Measurements from ENCODE around the gene TUBB1. TPM values are rescaled to one million over a fixed set of nuclear protein-coding genes. Genes with fewer than 3 reads are reported as not detected.

TUBB1 gene
- total and polyA plus RNA-seq, 2 of the 13 experiments (the other 11 are each of a cell fraction or from before 2014, with no cell fraction given), result 0.11 to 57.6 TPM

DNA sequence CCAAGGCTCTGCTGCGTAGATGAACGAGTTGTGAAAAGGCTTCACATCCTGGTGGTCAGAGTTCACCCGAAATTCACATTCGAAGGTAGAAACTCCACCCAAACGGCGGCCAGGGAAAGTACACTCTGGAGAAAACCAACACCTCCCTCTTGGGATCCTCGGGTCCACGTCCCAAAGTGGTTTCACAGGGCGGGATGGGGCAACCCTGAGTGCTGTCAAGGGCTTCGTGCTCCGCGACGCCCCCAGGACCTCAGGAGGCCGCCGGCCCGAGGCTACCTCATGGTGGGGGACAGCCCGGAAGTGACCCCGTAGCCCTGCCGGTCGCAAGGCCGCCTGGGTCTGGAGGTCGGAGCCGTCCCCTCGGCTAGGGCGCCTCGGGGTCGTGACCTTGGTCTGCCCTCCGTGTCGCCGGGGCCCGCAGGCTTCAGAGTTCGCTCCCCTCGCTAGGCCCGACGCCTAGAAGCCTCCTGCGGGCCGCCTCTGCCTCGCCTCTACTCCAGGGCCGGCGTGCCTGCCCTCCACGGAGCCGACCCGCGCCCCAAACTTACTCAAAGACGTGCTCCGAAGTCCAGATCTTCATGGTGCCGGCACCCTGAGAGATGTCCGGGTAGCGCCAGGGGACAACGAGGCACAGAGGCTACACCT is 23.0 kb downstream of the TUBB1 start, which contains the start of gene PRELID3B (continued):
- TF ChIP-seq HINFP (CRISPR knock-in tag; IDR thresholded peaks at IDR 0.05; ENCODE audit: low read depth), result 0 out of 2 replicates have a peak, but pooled peaks have one; percentile 24
- TF ChIP-seq ZSCAN30 (CRISPR knock-in tag; IDR thresholded peaks at IDR 0.05), result no peak
- TF ChIP-seq TAF15 (IDR thresholded peaks at IDR 0.05; ENCODE audit: low read depth, low read length, poor library complexity, severe bottlenecking), result no peak
- TF ChIP-seq, protein P1, sequence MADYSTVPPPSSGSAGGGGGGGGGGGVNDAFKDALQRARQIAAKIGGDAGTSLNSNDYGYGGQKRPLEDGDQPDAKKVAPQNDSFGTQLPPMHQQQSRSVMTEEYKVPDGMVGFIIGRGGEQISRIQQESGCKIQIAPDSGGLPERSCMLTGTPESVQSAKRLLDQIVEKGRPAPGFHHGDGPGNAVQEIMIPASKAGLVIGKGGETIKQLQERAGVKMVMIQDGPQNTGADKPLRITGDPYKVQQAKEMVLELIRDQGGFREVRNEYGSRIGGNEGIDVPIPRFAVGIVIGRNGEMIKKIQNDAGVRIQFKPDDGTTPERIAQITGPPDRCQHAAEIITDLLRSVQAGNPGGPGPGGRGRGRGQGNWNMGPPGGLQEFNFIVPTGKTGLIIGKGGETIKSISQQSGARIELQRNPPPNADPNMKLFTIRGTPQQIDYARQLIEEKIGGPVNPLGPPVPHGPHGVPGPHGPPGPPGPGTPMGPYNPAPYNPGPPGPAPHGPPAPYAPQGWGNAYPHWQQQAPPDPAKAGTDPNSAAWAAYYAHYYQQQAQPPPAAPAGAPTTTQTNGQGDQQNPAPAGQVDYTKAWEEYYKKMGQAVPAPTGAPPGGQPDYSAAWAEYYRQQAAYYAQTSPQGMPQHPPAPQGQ (CRISPR knock-in tag; IDR thresholded peaks at IDR 0.05; ENCODE audit: borderline replicate concordance), result no peak
- peak; percentile 87 for TF ChIP-seq ATF7-NPFF (CRISPR knock-in tag; IDR thresholded peaks at IDR 0.05; ENCODE audit: low read depth)
- TF ChIP-seq ZFYVE20 (CRISPR knock-in tag; IDR thresholded peaks at IDR 0.05; ENCODE audit: borderline replicate concordance, low read depth), result no peak
- no peak for TF ChIP-seq SMAD3 (CRISPR knock-in tag; IDR thresholded peaks at IDR 0.05)
- no peak for TF ChIP-seq THAP8 (CRISPR knock-in tag; IDR thresholded peaks at IDR 0.05; ENCODE audit: borderline replicate concordance)
- no peak for TF ChIP-seq ZNF780A (CRISPR knock-in tag; IDR thresholded peaks at IDR 0.05)
- peak; percentile 70; the same call in 1 of the 2 replicates for TF ChIP-seq ZMAT3 (CRISPR knock-in tag; conservative IDR thresholded peaks at IDR 0.05)
- TF ChIP-seq MAFG (CRISPR knock-in tag; IDR thresholded peaks at IDR 0.05), result no peak
- TF ChIP-seq ZNF777 (CRISPR knock-in tag; IDR thresholded peaks at IDR 0.05), result peak; percentile 61; the same call in 1 of the 2 replicates
- TF ChIP-seq SRF (IDR thresholded peaks at IDR 0.05; ENCODE audit: low read depth, low read length), result no peak
- TF ChIP-seq MAFF (IDR thresholded peaks at IDR 0.05; ENCODE audit: low read depth, low read length), result no peak
- TF ChIP-seq ZNF704 (CRISPR knock-in tag; IDR thresholded peaks at IDR 0.05; ENCODE audit: borderline replicate concordance), result 0 out of 2 replicates have a peak, but pooled peaks have one; percentile 56
- TF ChIP-seq, protein P2, sequence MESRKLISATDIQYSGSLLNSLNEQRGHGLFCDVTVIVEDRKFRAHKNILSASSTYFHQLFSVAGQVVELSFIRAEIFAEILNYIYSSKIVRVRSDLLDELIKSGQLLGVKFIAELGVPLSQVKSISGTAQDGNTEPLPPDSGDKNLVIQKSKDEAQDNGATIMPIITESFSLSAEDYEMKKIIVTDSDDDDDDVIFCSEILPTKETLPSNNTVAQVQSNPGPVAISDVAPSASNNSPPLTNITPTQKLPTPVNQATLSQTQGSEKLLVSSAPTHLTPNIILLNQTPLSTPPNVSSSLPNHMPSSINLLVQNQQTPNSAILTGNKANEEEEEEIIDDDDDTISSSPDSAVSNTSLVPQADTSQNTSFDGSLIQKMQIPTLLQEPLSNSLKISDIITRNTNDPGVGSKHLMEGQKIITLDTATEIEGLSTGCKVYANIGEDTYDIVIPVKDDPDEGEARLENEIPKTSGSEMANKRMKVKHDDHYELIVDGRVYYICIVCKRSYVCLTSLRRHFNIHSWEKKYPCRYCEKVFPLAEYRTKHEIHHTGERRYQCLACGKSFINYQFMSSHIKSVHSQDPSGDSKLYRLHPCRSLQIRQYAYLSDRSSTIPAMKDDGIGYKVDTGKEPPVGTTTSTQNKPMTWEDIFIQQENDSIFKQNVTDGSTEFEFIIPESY (CRISPR knock-in tag; IDR thresholded peaks at IDR 0.05), result no peak
- TF ChIP-seq IRF2 (CRISPR knock-in tag; IDR thresholded peaks at IDR 0.05), result peak; percentile 31; the same call in 1 of the 2 replicates
- no peak for TF ChIP-seq SMARCE1 (IDR thresholded peaks at IDR 0.05; ENCODE audit: borderline replicate concordance)
- TF ChIP-seq NBN (conservative IDR thresholded peaks at IDR 0.05), result no peak
- peak; percentile 62; the same call in 1 of the 2 replicates for TF ChIP-seq ZNF143 (CRISPR knock-in tag; IDR thresholded peaks at IDR 0.05)
- peak; percentile 87 for TF ChIP-seq ZNF878 (CRISPR knock-in tag; IDR thresholded peaks at IDR 0.05)
